ENCODE data around the gene SLCO2A1.

DNA sequence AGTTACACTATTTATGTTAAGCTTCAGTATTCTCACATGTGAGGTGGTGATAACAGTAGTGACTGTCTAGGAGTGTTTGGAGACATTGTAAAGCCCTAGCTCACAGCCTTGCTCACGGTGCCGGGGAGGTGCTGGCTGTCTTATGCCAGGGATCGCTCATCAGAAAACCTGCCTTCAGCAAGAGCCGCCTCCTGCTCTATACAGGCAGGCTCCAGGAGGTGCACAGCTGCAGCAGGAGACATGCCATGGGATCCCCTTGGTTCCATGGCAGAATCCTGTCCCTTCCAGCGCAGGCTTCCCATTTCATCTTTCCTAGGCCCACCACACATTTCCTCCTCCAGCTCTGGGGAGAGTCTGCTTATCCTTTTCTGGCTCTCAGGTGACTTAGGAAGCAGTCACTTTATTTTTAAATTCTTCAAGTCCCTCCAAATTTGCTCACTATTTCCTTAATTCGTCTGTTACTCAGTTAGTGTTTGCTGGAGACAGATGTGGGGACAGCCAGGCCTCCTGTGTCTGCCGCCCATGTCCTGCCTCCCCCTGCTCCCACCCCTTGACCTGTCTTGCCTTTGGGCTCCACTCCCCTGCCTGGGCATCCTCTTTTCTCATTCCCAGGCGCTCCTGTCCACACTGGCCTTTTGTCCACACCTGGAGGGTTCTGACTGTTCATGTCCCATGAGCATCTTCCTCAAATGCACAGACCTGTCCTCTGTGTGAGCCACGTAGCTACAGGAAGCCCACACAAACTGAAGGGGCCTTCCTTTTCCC lies 31.7 kb downstream of the SLCO2A1 start:
- TF ChIP-seq POLR2A (IDR thresholded peaks at IDR 0.05), result no peak
- TF ChIP-seq, protein P1, sequence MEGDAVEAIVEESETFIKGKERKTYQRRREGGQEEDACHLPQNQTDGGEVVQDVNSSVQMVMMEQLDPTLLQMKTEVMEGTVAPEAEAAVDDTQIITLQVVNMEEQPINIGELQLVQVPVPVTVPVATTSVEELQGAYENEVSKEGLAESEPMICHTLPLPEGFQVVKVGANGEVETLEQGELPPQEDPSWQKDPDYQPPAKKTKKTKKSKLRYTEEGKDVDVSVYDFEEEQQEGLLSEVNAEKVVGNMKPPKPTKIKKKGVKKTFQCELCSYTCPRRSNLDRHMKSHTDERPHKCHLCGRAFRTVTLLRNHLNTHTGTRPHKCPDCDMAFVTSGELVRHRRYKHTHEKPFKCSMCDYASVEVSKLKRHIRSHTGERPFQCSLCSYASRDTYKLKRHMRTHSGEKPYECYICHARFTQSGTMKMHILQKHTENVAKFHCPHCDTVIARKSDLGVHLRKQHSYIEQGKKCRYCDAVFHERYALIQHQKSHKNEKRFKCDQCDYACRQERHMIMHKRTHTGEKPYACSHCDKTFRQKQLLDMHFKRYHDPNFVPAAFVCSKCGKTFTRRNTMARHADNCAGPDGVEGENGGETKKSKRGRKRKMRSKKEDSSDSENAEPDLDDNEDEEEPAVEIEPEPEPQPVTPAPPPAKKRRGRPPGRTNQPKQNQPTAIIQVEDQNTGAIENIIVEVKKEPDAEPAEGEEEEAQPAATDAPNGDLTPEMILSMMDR (IDR thresholded peaks at IDR 0.05), result no peak

Measured in breast epithelium (tissue), 3 donors.